Astrocyte (in vitro differentiated cells and primary cell): ENCODE data around the gene MEDAG.

Source experiments
- CTCF ChIP-seq: IDR thresholded peaks from 2 replicates; pipeline ENCODE4 v1.5.1; 2011; ENCODE audit warnings: low read depth, mild to moderate bottlenecking, inconsistent platforms, low read length, moderate library complexity; ENCODE audit not compliant: insufficient read depth
- EZH2 ChIP-seq: IDR thresholded peaks from 2 replicates; pipeline ENCODE4 v1.6.1; 2012; ENCODE audit warnings: mild to moderate bottlenecking, low read length, inconsistent platforms; ENCODE audit not compliant: insufficient read depth

- no peak for TF ChIP-seq CTCF
- TF ChIP-seq EZH2, result no peak
Observed at GRCh38 chr13:30936971-30937370, 30.9 kb downstream of the MEDAG start.
